RKO (cell line): ENCODE data around the gene HSPB6.

Experiments used
- DNase-seq: peaks from one replicate; pipeline ENCODE4 v3.0.0-alpha.2; 2016; ENCODE audit warnings: low spot score

The HSPB6 gene

DNA sequence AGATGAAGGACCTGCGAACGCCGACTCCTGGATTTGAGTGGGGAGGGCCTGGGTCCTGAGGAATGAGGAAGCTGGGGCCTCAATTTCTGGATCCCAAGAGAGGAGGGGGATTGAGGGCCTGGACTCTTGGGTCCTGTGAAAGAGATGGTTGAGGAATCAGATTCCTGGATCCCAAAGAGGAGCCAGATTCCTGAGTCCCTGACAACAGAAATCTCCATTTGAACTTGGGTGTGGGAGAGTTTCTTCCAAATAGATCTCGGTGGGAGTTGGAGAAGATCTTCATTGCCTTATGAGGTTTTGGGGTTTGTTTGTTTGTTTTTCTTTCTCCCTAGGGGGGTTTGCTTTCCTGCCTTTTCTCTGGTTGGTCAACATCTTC is 10.8 kb downstream of the HSPB6 start:
- no peak for DNase-seq

DNA sequence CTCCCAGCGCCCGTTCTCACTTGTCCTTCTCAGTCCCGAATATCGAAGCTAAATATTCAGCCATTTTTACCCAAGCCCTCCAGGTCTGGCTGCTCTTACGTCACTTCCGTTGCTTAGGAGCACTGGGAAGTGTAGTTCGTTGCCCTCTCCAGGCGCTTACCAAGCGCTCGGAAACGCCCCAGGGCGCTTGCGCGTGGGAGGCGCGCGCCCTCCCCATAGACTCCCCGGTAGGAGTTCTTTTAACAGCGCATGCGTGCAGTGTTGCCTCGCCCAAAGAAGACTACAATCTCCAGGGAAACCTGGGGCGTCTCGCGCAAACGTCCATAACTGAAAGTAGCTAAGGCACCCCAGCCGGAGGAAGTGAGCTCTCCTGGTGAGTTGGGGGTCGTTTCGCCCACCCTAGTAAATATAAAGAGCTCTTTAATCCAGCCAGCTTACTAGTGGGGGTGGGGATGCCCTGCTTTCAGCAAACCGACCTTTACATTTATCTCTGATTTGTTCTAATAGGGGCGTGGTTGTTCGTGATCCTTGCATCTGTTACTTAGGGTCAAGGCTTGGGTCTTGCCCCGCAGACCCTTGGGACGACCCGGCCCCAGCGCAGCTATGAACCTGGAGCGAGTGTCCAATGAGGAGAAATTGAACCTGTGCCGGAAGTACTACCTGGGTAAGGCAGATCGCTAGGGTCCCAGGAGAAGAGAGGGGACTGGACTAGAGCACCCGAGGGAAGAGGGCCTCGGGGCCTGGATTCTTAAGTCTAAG is 11.3 kb downstream of the HSPB6 start, which contains the start of the genes PSENEN and U2AF1L4:
PSENEN (plus strand) TSS at position 324 of the 759 bp plus-strand sequence; CDS start at position 604, 280 bp downstream.
U2AF1L4 (minus strand) TSS at position 91 of the 759 bp plus-strand sequence; CDS start at position 64, 27 bp downstream.
- peak; percentile 99 for DNase-seq

DNA sequence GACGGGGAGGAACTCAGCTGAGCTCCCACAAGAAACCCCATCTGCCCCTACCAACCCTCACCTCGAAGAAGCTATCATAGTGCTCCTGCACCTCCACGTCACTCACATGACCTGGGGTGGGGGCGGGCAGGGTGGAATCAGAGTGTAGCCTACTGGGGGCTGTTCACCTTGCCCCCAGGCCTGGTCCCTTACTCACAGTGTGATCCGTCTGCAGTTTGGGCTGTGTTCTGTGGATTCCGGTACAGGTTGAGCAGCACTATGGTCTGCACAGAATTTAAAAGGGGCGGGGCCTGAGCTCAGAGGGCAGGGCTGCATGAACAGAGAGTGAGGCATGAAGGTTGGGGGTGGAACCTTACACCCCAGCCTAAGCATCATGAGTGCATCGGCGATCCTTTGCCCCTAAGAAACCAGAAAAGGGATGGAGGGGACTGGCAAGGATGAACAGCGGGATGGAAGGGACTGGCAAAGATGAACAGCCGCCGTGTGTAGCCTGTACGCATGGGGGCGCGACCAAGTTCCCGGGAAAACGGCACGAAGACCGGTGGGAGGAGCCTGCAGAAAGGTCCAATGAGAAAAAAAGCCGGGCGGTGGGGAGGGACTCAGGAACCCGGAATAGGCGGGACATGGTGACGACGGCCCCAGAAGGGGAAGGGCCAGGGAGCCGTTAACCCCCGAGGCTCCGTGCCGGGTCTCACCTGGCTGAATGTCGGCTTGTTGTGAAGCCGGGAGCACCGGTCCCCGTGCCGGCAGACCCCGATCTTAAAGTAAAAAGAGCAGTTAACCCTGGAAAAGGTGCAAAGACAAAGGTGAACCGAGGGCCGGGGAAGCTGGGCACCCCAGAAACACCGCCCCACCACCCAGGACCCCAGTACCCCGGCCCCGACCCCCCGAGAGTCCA is 12.2 kb downstream of the HSPB6 start:
- peak; percentile 96 for DNase-seq

DNA sequence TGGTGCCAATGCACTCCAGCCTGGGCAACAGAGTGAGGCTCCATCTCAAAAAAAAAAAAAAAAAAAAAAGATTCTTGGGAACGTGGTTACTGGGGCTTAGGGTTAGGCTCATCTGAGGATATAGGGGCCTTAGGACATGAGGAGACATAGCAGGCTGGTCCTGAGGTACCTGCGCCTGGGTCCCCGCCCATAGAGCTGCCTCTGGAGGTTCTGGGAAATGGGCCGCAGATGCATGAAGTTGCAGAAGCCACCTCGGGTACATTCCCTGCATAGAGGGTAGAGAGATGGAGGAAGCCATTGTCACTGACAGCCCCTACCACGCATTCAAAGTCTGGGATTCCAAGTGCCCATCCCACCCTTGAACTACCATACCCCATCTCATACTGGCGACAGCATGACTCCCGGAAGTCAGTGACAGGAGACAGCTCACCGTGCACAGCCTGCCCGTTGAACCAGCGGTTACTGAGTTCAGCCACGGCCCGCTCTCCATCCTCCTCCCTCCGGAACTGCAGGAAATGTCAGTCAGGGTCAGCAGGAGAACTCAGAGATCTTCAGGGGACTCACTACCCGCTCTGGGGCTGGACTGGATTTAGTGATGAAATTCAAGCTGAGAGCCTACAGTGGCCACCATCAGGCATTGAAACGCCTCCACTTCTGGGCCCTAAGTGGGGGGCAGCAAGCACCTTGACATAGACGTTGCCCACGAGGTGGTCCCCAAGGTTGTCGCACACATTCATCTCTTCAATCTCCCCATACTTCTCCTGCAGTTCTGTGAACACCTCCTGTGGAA is 13.0 kb downstream of the HSPB6 start:
- DNase-seq = no peak

DNA sequence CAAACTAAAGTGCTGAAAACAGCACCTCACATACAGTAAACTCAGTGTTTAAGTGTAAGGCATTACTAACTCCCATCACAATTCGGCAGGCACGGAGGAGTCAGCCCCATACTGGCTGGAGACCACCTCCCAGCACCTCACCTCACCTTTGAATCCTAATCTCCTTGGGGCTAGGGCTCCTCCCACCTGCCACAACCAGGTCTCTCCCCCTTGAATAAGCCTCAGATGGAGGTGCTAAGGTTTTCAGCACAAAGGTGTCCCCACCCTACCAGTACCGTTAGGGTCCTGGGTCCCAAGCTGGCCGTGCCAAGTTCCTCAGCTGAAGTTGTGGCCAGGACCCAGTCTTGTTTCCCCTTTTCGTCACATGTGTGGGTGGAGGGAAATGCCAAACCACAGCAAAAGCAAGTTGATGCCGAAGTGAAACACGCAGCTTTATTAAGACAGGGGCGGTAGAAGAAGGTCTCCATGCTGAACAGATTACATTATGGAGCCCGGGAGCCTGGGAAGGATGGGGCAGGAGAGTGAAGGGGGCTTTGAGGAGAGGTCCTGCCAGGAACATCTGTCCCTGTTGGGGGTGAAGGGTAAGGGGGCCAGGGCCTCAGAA is 14.6 kb downstream of the HSPB6 start, which contains the start of gene IGFLR1:
IGFLR1 (minus strand) TSS at position 332 of the 604 bp plus-strand sequence. CDS start 1,272 bp downstream, outside the sequence.
- no peak for DNase-seq

DNA sequence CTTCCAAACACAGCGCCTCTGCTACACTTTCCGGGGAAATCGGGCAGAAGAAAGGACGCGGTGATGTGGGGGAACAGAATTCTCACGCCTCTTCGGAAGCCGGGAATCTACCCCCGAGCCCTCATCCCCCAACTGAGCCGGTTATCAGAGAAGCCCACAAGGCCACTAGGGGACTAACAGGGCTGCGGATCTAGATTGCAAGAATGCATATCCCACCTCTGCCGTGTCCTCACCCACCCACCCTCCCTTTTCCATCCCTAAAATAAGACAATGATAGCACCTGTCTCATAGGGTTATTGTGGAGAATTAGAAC is 15.7 kb downstream of the HSPB6 start:
- no peak for DNase-seq

DNA sequence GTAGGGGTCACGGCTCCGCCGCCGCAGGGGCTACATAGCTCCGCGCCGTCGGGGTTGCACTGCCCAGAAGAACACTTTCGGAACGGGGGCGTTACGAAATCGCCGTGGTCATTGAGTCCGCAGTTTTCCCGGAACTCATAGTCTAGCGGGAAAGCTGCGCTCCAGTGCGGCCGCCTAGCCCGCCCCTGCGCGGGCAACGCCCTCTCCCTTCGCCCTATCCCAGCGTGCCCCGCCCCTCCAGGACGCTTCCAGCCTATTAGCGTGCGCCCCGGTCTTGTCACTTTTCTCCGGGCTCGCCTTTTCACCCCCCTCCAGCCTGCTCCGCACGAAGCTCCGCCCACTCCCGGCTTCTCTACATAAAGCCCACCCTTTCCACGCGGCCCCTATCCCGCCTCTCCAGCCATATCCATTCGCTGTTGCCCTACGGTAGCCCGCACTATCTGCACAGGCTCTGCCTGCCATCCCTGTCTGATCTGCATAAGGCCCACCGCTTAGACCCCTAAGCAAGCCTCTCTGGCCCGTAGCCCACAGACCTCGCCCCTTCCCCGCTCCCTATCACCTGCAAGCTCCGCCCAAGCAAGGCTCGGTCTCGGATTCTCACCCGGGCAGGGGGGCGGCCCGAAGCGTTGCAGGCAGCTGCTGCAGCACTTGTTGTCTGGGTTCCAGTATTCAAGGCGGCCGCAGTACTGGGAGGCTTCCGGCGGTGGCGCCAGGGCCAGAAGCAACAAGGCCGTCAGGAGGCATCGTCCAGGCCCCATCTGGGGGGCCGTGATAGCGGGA is 16.2 kb downstream of the HSPB6 start:
- DNase-seq = peak; percentile 97

DNA sequence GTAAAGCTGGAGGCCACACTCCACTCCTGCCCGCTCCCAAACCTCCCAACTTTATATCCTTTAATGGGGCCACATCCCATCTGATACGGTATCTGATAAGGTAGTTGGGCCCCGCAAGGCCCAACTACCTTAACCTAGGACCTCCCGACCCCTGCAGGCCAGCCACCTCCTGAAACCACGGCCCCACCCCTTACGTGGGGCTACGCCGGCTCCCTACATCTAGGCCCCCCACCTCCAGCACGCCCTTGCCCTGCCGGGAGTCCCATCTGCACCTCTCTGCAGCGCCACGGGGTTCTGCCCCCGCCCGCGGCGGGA is 16.8 kb downstream of the HSPB6 start:
- no peak for DNase-seq

DNA sequence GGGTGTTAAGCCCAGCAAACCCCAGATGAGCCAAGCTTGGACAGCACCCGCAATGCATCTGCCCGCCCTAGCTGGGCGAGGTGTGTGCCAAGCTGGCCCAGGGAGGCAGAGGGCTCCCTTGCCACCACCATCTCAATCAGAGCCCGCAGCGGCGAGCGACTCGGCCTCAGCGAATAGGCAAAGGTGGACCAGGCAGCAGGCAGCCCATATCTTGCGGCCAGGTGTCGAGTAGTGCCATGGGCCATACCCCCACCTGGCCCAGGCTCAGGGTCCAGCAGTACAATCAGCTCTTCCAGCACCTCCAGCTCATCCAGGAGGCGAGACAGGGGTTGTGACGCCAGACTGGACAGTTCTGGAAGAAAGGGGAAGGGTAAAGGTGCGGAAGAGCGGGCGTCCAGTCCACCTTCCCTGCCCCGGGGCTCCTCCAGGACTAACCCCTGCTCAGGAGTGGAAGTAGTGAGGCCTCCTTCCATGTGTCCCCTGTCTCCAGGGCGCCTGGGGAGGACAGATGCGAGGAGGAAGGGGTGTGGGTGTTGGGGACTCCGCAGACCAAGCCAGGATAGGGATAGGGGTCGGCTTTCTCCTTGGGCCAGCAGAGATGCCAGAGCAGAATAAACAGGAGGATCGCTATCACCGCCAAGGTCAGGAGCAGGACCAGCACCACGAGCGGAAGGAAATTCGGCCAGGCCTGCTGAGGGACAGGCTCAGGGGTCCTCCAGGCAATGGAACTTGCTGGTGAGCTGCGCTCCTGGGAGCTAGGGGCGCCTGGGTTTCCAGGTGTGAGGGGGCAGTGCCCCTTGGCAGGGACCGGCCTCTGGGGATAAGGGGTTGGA is 17.3 kb downstream of the HSPB6 start:
- no peak for DNase-seq

DNA sequence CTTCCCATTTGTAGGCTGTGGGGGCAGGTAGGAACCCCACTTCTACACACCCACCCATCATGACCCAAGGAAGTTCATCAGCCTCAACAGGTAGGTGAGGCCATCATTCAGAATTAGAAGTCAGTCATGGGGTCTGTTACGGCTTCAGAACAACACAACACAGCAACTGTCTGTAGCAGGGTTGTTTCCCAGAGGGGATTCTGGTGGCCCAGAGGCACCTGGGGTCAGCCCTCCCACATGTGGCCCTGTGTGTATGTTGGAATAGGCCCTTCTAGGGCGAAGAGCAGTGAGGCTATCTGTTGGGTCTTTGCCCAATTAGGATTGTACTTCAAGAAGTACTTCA is 18.0 kb downstream of the HSPB6 start:
- DNase-seq = no peak

DNA sequence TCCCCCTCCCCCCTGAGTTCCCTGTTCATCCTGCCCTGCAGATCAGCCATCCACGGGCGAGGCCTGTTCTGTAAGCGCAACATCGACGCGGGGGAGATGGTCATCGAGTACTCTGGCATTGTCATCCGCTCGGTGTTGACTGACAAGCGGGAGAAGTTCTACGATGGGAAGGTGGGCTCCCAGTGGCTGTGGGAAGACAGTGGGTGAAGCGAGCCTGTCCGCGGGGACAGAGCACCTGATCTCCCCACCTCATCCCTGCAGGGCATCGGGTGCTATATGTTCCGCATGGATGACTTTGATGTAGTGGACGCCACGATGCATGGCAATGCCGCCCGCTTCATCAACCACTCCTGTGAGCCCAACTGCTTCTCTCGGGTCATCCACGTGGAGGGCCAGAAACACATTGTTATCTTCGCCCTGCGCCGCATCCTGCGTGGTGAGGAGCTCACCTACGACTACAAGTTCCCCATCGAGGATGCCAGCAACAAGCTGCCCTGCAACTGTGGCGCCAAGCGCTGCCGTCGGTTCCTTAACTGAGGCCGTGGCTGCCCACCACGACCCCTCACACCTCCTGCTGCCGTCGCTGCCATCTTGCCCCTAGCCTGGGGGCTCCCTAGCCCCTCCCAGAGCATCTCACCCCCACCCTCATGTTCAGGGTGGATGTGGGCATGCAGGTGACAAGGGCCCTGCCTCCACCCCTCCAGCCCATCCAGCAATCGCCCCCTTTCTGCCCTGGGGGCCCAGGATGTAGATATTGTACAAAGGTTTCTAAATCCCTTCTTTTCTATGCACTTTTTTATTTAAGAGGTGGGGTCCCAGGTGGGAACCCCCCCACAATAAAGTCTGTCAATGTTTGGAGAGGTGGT is 18.6 kb downstream of the HSPB6 start:
- no peak for DNase-seq

DNA sequence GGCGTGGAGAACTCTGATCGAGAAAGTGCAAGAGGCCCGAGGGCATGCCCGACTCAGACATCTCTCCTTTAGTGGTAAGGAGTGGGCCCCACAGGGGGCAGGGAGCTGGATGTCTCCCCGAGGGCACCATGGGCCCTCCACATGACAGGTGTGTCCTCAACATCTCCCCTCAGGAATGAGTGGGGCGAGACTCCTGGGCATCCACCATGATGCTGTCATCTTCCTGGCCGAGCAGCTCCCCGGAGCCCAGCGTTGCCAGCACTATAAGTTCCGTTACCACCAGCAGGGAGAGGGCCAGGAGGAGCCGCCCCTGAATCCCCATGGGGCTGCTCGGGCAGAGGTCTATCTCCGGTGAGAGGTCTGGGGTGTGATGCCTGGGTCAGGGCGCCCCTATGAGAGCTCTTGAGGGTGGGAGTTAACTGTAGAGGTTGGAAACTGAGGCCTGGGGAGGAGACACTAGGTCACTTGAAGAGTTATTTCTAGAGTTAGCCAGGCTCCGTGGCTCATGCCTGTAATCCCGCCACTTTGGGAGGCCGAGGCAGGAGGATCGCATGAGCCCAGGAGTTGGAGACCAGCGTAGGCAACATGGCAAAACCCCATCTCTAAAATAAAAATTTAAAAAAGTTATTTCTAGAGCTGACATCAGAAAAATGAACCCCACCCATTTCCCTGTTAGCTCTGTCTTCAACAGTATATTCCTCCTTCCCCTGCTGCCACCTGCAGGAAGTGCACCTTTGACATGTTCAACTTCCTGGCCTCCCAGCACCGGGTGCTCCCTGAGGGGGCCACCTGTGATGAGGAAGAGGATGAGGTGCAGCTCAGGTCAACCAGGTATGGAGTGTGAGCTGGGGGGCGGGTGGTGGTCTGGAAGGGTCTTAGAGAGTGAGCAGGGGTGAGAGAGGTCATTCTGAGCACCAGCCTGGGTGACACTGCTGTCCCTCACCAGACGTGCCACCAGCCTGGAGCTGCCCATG is 19.6 kb downstream of the HSPB6 start:
- no peak for DNase-seq

DNA sequence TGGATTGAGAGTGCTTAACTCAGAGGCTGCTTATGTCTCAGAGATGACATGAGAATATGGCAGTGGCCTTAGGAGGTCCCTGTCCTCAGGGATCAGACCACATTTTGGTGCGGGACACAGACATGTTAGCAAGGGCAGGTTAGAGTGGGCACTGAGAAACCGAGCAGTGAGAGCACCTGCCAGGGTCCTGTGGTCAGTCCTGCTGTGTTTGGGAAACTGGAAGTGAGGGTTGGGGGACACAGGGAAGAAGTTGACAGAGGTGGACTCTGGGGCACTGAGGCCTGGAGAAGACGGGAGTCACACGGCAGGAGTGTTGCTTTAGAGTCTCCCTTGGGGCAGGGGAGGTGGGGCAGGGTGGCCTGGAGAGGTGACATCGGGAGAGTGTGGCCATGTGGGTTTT is 21.9 kb downstream of the HSPB6 start:
- no peak for DNase-seq

DNA sequence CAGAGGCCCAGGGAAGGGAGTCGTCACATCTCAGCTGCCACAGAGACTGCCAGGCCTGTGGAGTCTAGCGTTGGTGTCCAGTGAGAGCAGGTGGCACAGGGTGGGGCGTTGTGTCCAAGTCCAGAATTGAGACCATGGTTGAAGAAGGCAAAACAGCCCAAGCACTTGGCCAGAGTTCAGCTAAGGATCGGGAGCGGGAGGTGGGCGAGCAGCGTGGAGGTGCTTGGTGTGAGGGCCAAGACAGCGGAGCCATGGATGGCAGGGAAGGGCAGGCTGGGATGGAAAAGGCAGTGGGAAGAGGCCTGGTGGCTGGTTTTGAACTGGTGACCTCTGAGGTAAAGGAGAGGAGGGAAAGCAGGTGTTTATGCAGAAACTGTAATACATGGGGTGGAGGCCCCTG is 22.6 kb downstream of the HSPB6 start:
- DNase-seq = no peak

DNA sequence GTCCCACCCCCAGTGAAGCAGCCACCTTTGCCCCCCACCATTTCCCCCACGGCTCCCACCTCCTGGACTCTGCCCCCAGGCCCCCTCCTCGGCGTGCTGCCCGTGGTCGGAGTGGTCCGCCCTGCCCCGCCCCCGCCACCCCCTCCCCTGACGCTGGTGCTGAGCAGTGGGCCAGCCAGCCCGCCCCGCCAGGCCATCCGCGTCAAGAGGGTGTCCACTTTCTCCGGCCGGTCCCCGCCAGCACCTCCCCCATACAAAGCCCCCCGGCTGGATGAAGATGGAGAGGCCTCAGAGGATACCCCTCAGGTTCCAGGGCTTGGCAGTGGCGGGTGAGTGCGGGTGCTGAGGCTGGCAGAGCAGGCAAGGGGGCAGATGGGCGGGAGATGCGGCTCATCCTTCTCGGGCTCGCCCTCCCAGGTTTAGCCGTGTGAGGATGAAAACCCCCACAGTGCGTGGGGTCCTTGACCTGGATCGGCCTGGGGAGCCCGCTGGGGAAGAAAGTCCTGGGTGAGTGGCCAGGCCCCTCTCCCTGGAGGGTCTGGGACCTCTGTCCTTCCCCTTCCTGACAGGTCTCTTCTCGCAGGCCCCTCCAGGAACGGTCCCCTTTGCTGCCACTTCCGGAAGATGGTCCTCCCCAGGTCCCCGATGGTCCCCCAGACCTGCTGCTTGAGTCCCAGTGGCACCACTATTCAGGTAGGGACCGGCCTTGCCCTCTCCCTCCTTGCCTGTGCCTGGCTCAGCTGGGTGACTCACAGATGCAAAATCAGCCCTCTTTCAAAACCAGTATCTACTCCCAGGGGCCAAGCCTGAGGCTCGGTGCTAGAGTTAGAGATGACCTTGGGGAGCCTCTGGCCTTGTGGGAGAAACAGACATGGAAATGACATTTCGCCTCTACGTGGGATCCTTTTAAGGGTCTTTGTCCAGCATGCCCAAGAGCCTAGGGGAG is 23.4 kb downstream of the HSPB6 start:
- no peak for DNase-seq

DNA sequence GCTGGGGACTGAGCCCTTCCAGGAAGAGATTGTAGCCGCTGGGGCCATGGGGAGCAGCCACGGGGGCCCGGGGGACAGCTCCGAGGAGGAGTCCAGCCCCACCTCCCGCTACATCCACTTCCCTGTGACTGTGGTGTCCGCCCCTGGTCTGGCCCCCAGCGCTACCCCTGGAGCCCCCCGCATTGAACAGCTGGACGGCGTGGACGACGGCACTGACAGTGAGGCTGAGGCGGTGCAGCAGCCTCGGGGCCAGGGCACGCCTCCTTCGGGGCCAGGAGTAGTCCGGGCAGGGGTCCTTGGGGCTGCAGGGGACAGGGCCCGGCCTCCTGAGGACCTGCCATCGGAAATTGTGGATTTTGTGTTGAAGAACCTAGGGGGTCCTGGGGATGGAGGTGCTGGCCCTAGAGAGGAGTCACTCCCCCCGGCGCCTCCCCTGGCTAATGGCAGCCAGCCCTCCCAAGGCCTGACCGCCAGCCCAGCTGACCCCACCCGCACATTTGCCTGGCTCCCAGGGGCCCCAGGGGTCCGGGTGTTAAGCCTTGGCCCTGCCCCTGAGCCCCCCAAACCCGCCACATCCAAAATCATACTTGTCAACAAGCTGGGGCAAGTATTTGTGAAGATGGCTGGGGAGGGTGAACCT is 24.2 kb downstream of the HSPB6 start:
- DNase-seq = no peak
